GM19467 (cell line): ENCODE measurements around the gene SLC16A11.
"Not testable (repeated sequence)": the region's sequence is repeated elsewhere in the genome, so short reads cannot be mapped to it uniquely, and the experiment has no call there.

ENCODE experiments used
- ATAC-seq: cut with Tn5 transposase; IDR thresholded peaks from one replicate; pipeline ENCODE4 v1.9.1; 2021; ENCODE audit warnings: mild to moderate bottlenecking, moderate library complexity; ENCODE audit not compliant: unreplicated experiment

The SLC16A11 gene

GRCh38 chr17:7058831-7059447, 15.0 kb upstream of the SLC16A11 start:
- no peak for ATAC-seq

DNA sequence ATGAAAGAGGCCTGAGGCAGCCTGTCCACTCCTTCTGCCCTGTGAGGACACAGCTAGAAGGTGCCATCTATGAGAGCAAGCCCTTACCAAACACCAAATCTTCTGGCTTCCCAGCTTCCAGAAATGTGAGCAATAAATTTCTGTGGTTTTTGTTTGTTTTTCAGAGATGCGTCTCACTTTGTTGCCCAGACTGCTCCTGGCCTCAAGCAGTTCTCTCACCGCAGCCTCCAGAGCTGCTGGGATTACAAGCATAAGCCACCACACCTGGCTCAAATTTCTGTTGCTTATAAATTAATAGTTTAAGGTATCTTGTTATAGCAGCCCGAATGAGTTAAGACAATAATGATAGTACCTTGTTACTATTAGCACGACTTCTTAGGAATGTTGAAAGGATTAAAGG, 12.5 kb upstream of the SLC16A11 start:
- ATAC-seq, result no peak

- not testable (repeated sequence) for ATAC-seq
These were observed 6.7 kb upstream of the SLC16A11 start for GRCh38 chr17:7050583-7050982.

GRCh38 chr17:7048968-7049367, 5.1 kb upstream of the SLC16A11 start:
- no peak for ATAC-seq

DNA sequence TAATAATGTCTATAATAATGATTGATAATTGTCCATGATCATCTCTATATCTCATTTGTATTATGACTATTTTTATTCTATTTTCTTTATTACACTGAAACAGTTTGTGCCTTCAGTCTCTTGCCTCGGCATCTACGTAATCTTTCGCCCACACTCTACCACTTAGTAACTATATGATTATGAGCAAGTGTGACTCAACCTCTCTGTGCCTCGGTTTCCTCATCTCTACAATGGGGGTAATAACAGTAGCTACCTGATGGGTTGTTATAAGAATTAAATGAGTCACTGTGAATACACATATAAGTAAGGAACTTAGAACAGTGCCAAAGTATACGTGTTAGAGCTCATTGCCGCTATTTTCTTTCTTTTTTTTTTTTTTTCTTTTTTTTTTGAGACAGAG, 3.7 kb upstream of the SLC16A11 start:
- no peak for ATAC-seq

DNA sequence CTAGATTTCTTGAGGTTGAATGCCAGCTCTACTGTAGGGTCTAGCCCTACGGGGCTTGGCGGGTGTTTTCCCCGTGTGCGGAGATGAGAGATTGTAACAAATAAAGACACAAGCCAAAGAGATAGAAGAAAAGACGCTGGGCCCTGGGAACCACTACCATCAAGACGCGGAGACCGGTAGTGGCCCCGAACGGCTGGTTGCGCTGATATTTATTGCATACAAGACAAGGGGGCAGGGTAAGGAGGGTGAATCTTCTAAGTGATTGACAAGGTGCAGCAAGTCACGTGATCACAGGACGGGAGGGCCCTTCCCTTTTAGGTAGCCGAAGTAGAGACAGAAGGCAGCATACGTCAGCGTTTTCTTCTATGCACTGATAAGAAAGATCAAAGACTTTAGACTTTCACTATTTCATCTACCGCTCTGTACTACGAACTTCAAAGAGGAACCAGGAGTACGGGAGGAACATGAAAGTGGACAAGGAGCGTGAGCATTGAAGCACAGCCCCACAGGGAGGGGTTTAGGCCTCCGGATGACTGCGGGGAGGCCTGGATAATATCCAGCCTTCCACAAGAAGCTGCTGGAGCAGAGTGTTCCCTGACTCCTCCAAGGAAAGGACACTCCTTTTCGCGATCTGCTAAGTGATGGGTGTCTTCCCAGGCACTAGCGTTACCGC, 3.0 kb upstream of the SLC16A11 start:
- ATAC-seq, result not testable (repeated sequence)

GRCh38 chr17:7046127-7046724, 2.3 kb upstream of the SLC16A11 start:
- no peak for ATAC-seq

GRCh38 chr17:7045492-7046126, 1.7 kb upstream of the SLC16A11 start:
- ATAC-seq, result no peak

GRCh38 chr17:7043182-7043496, 753 bp downstream of the SLC16A11 start:
- ATAC-seq, result no peak

GRCh38 chr17:7042501-7043181, 1.3 kb downstream of the SLC16A11 start:
- no peak for ATAC-seq

DNA sequence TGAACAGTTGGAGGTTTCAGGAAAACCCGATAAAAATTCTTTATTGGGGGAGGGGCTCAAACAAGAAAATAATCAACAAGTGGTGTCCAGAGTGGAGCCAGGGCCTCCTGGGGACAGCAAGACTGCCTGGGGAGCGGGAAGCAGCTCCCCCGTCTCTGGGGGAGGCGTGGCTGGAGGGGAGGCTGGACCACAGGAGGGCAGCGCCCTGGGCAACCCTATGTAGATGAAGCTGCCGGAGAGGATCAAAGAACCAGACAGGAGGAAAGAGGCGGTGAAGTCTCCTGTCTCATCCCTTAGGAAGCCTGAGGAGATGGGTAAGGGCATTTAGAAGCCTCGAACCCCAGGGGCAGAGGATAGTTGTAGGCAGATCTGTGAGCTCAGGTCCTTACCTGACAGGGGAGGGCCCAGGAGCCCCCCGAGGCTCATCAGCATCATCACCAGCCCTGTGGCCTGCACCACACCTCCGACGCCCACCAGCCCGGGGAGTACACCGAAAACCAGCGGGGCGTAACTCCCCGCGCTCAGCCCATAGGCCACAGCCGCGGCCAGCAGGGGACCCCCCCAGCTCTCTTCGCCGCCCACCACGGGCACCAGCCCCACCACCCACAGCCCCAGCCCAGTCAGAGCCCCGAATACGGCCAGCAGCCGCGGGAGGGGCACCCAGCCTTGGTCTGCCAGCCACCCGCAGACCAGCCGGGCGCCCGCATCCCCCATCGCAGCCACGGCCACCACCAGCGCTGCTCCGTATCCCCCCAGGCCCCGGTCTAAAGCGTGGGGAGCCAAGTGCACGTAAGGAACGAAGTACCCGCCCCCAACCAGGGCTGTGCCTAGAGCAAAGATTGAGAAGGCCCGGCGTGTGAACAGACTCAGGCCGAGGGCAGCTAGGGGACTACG, 2.0 kb downstream of the SLC16A11 start:
- no peak for ATAC-seq

DNA sequence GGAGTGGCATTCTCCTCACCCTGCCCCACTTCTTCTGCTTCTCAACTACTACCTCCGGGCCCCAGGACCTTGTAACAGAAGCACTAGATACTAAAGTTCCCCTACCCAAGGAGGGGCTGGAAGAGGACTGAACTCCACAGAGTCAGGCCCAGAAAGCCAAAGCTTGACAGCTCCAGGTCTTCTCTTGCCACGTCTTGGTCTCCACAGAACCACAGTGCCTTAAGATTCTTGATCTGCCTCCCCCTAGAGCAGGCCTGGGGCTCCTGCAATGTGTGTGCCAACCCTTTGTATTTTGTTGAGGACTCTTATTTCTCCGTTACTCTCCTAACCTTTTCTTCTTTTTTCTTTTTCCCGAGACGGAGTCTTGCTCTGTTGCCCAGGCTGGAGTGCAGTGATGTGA, 4.1 kb downstream of the SLC16A11 start:
- ATAC-seq, result no peak

GRCh38 chr17:7038025-7038862, 5.6 kb downstream of the SLC16A11 start:
- ATAC-seq, result no peak

DNA sequence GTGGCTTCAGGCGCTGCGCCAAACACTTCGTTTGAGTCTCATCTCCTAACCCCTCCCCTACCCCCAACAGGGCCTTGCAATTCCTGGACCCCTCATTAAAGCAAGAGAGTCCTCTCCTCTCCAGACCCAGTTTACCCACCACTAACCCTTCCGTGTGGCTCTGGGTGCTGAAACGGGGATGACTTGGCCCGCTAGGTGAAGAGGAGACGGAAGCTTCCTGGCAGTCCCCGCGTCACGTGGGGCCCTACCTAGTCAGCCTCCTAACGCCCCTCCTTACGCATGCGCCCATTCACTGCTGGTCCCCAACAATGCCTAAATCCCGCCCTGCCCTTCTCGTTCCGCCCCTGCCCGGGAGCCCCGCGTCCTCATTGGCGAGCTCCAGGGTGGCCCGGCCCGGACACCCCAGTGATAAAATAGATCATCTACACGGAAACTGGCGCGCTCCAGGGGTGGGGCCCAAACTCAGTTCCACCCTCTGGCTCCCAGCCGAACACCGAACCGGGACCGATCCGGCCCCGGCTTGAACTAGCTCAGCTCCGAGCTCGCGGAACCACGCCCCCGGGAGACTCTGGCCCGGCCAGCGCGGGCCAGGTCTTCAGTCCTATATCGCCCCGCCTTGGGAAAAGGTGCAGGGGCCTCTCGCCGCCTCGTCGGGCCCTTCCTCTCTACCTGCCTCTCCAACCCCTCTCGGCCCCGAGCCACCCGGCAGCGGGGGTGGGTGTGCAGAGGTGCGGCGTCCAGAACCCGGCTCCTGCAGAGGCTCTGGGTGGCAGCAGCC, 8.1 kb downstream of the SLC16A11 start, which contains the start of gene SLC16A13:
TSS of gene SLC16A13 (plus strand) at position 425 of the 778 bp plus-strand sequence. CDS start 368 bp downstream, outside the sequence.
- ATAC-seq, result peak; percentile 86

DNA sequence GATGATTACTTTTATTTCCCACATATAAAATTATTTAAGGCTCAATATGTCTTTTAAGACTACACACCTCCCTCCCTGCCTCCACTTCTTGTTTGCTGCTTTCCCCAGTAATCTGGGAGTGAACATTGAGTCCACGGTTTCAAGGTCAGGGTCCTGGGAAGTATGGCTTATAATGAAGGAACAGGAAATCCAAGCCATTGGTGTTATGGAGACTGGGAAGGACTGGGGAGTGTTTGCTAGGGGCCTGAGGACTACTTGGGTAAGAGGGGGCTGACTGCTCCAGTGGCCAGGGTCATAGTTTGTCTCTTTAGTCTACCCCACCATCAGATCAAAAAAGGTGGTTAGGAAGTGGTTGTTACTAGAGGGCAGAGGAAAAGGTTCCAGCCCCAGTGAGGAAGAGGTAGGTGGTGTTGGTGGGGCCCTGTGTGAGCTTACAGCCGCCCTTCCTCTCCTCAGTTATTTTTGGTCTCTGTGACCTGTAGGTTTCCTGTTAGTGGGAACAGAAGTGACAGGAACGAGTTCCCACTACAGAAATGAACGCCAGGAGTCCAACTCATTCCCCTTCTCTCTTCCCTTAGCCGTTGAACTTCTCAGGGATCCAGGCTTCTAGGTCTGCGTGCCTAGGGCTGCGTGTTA, 8.8 kb downstream of the SLC16A11 start:
- ATAC-seq, result no peak

DNA sequence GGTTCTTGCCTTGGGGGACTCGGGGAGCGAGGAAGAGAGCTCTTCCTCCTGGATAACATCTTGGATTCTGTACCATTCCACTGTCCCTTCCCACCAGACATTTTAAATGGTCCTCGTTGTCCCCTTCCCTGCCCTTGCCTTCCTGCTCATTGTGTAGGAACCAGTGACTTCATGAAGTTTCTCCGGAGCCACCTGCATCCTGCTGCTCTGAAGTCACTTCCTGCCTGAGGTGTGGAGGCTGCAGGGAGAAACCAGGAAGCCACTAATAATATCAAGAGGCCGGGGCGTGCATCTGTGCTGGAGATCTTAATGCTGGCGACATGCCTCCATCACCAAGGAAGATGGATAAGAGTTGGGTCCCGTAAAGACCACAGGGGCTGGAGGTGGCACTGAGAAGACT, 14.2 kb downstream of the SLC16A11 start:
- ATAC-seq, result no peak

GRCh38 chr17:7029096-7029495, 14.8 kb downstream of the SLC16A11 start:
- no peak for ATAC-seq

GRCh38 chr17:7027335-7027734, 16.6 kb downstream of the SLC16A11 start:
- ATAC-seq, result no peak
